ENCODE measurements around the gene RBM15B. TPM values are rescaled to one million over a fixed set of nuclear protein-coding genes. Genes with fewer than 3 reads are reported as not detected.
"Not testable (repeated sequence)": the region's sequence is repeated elsewhere in the genome, so short reads cannot be mapped to it uniquely, and the experiment has no call there.

Gene RBM15B, protein sequence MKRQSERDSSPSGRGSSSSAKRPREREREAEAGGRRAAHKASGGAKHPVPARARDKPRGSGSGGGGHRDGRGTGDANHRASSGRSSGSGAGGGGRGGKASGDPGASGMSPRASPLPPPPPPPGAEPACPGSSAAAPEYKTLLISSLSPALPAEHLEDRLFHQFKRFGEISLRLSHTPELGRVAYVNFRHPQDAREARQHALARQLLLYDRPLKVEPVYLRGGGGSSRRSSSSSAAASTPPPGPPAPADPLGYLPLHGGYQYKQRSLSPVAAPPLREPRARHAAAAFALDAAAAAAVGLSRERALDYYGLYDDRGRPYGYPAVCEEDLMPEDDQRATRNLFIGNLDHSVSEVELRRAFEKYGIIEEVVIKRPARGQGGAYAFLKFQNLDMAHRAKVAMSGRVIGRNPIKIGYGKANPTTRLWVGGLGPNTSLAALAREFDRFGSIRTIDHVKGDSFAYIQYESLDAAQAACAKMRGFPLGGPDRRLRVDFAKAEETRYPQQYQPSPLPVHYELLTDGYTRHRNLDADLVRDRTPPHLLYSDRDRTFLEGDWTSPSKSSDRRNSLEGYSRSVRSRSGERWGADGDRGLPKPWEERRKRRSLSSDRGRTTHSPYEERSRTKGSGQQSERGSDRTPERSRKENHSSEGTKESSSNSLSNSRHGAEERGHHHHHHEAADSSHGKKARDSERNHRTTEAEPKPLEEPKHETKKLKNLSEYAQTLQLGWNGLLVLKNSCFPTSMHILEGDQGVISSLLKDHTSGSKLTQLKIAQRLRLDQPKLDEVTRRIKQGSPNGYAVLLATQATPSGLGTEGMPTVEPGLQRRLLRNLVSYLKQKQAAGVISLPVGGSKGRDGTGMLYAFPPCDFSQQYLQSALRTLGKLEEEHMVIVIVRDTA
- 10 to 100 TPM; 17.7 to 27.7 (median 21.2) TPM for polyA plus RNA-seq (ENCODE audit: insufficient read length in 10 of 10)
- long read RNA-seq, donor 1, full-length matches to known transcripts, result 56 of 56 reads
- long read RNA-seq, donor 1, partial matches to known transcripts, result 0 of 56 reads
- long read RNA-seq, donor 1, other reads (novel, unspliced or antisense), result 0 of 56 reads
- long read RNA-seq, donor 2, full-length matches to known transcripts, result 43 of 43 reads
- long read RNA-seq, donor 2, partial matches to known transcripts, result 0 of 43 reads
- long read RNA-seq, donor 2, other reads (novel, unspliced or antisense), result 0 of 43 reads
- long read RNA-seq, donor 3, result 0 reads
- long read RNA-seq, donor 4, full-length matches to known transcripts, result 42 of 42 reads
- long read RNA-seq, donor 4, partial matches to known transcripts, result 0 of 42 reads
- long read RNA-seq, donor 4, other reads (novel, unspliced or antisense), result 0 of 42 reads
- long read RNA-seq, donor 5, full-length matches to known transcripts, result 78 of 78 reads
- long read RNA-seq, donor 5, partial matches to known transcripts, result 0 of 78 reads
- long read RNA-seq, donor 5, other reads (novel, unspliced or antisense), result 0 of 78 reads
- long read RNA-seq, donor 6, full-length matches to known transcripts, result 67 of 67 reads
- long read RNA-seq, donor 6, partial matches to known transcripts, result 0 of 67 reads
- long read RNA-seq, donor 6, other reads (novel, unspliced or antisense), result 0 of 67 reads
- long read RNA-seq, donor 7, full-length matches to known transcripts, result 37 of 37 reads
- long read RNA-seq, donor 7, partial matches to known transcripts, result 0 of 37 reads
- long read RNA-seq, donor 7, other reads (novel, unspliced or antisense), result 0 of 37 reads
- long read RNA-seq, donor 8, full-length matches to known transcripts, result 65 of 65 reads
- long read RNA-seq, donor 8, partial matches to known transcripts, result 0 of 65 reads
- long read RNA-seq, donor 8, other reads (novel, unspliced or antisense), result 0 of 65 reads
- long read RNA-seq, donor 9, full-length matches to known transcripts, result 5 of 5 reads
- long read RNA-seq, donor 9, partial matches to known transcripts, result 0 of 5 reads
- long read RNA-seq, donor 9, other reads (novel, unspliced or antisense), result 0 of 5 reads

DNA sequence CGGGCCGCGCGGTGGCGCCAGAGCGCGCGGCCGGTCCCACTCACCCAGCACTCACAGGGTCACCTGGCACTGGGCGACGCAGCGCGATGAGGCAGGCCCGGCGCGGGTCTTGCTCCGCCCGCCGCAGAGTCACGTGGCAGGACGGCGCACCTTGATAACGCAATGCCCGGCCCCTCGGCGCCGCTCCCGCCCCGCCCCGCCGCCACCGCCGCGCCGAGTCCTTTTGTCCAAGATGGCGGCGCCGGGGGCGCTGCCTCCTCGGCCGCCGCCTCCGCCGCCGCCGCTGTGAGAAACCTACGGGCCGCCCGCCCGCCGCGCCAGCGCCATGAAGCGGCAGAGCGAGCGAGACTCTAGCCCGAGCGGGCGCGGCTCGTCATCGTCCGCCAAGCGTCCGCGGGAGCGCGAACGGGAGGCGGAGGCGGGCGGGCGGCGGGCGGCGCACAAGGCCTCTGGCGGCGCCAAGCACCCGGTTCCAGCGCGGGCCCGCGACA, at the start of gene RBM15B:
RBM15B (plus strand) TSS at position 211 of the 491 bp plus-strand sequence; CDS start at position 326, 115 bp downstream.
- peak; percentile 97 to 98 (median 97) for DNase-seq

GRCh38 chr3:51343918-51344687, 47.0 kb upstream of the RBM15B start:
- no peak for DNase-seq

GRCh38 chr3:51350751-51351150, 40.3 kb upstream of the RBM15B start:
- DNase-seq, result no peak

- DNase-seq, result no peak
Observed at GRCh38 chr3:51353131-51353530, 38.0 kb upstream of the RBM15B start.

GRCh38 chr3:51353691-51354090, 37.4 kb upstream of the RBM15B start:
- DNase-seq, result no peak

DNA sequence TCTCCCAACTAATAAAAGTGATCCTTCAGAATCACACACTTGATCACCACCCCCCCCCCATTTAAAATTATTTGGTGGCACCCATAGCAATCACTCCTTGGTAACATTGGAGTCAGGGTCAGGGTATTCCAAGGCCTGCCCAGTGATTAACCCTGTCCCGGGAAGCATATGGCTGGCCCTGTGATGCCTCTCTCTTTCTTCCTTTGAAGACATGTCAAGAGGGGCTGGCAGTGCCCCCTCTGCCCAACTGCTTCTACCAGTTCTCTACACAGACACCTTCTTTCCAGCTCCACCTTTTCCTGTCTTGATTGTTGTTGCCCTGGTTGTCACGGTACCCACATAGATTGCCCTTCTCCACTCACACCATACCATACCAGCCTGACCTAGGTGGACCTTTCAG, 36.9 kb upstream of the RBM15B start:
- no peak for DNase-seq

DNA sequence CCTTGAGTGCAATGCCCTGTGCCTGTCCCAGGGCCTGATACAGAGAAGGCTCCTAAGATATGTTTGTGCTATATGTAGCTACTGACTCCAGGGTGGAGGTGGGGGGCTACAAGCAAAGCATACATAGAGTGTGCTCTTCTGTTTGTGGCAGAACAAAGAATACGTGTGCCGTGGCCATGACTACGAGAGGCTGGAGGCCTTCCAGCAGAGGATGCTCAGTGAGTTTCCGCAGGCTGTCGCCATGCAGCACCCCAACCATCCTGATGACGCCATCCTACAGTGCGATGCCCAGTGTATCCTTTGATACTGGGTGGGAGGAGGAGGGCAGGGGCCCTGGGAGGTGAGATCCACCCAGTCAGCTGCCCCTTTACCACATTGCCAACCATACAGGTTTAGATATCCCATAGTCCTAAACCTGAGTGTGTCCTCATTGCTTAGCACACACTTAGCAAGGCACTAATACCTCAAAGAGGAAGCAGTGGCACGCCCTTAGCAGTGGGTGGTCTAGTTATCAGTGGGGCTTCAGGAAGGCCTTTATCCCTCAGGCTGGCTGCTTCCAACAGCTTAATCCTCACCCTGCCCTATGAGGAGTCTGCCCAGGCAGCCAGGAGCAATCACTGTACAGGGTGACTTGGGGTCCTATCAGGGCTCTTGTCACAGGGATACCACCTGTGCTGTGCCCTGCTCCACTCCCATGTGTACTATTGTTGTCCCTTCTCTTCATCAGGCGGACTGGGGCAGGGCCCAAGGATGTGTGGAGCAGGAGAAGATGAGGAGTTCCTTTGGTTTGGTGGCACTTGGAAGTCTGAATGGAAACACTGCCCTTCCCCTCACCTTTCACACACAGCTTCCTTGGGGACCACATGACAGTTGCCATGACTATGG, 36.1 kb upstream of the RBM15B start:
- DNase-seq, result no peak

DNA sequence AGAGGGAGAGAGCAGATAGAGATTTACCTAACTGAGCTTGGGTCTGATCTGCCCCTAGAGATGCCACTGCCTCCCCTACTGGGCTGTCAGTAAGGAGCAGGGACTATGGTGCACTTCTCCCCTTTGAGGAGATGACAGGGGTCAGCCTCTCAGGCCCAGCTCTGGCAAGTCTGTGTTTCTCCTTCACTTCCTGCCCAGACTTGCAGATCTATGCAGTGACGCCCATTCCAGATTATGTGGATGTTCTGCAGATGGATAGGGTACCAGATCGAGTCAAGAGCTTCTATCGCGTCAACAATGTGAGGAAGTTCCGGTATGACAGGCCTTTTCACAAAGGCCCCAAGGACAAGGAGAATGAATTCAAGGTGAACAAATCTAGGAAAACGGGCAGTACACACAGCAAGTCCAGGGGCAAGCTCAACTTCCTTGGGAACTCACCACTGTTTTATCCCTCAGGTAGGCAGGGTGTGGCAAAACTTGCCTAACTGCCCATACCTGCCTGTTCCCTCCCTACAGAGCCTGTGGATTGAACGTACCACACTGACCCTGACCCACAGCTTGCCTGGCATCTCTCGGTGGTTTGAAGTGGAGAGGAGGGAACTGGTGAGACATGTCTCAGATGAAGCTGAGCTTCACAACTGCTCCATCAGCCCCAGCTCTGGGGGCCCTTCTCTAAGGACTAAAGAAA, 35.0 kb upstream of the RBM15B start:
- DNase-seq, result no peak

DNA sequence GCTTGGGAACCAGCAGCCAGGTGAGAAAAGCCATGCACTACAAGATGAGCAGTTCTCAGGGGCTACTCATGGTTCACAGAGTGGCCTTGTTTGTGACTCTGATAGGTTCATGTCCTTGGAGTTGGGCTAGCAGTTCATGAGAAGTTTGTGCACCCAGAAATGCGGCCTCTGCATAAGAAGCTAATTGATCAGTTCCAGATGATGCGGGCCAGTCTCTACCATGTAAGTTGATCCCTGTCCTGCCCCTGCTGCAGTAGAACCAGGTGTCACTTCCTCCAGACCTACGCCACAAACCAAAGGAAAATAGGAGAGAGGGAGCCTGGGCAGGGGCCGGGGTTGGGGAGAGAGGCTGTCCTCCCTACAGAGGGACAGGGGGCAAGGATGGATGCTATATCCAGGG, 33.2 kb upstream of the RBM15B start:
- no peak for DNase-seq

- no peak for DNase-seq
Observed at GRCh38 chr3:51358981-51359380, 32.1 kb upstream of the RBM15B start.

- no peak for DNase-seq
Observed at GRCh38 chr3:51360806-51361205, 30.3 kb upstream of the RBM15B start.

GRCh38 chr3:51361746-51362145, 29.3 kb upstream of the RBM15B start:
- DNase-seq, result no peak

DNA sequence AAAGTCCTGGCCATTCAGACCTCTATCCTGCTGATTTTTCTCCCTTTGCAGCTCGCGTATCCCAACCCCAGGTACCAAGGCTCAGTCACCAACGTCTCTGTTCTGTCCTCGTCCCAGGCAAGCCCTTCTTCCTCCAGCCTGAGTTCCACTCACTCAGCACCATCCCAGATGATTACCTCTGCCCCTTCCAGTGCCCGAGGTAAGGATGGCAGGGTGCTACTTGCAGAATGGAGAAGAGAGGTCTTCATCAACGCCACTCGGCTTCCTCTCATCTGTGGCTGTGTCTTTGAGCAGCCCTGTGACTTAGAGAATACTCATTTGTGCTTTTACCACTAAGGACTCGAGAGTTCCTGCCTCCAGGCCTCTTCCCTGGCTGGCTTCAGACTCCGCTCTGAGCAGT, 28.6 kb upstream of the RBM15B start:
- DNase-seq, result no peak

DNA sequence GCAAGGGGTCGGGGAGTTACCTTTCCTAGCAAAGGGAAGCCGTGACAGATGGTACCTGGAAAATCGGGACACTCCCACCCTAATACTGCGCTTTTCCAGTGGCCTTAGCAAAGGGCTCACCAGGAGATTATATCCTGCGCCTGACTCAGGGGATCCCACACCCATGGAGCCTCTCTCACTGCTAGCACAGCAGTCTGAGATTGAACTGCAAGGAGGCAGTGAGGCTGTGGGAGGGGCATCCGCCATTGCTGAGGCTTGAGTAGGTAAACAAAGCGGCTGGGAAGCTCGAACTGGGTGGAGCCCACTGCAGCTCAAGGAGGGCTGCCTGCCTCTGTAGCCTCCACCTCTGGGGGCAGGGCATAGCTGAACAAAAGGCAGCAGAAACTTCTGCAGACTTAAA, 22.8 kb upstream of the RBM15B start:
- not testable (repeated sequence) for DNase-seq

- peak in 2 of 3 donors; percentile 43 to 65 for DNase-seq
Observed at GRCh38 chr3:51371943-51372557, 19.0 kb upstream of the RBM15B start.

DNA sequence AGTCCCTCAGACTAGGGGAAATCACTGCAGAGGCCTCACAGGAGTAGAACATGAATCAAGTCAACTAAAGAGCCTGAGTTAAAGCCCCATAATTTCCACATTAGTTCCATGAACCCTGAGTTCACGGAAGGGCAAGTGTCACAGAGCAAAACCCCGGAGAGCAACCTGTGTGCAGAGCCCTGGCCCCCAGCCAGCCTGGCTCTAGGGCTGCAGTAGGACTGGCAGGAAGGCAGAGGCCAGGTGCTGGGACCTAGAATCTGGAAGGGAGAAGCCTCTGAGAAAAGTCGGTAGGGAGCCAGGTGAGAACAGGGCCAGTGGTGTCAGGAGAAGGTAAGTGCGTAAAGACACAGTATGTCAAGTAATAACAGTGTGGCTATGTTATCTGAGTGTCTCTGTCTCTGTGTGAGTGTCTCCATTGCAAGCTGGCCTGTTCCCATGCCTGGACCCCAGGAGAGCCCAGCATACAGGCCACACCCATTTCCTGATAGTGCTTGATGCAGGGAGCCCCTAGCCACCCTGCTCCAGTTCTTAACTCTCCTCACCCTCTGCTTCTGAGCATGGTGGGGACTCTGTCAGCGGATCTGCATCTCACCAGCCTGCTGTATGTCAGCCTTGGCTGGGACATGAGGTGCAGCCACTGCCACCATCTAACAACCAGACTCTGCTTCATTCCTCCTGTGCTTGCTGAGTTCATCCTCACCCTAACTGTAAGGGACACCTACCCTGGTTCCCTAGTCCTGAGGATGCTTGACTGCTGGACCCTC, 17.2 kb upstream of the RBM15B start:
- DNase-seq, result no peak

All from muscle of back (tissue), 13 donors.